HCT116 (cell line): ENCODE measurements around the gene MAGIX. TPM values are rescaled to one million over a fixed set of nuclear protein-coding genes. Genes with fewer than 3 reads are reported as not detected.
A peak's percentile ranks its signal among the peaks of the same experiment; 100 is the strongest.

Experiments
- ATAC-seq: fragments of 200-7000 bp; cut with Tn5 transposase; 2 replicates; pipeline ENCODE4 v1.9.1; 2020; ENCODE audit warnings: mild to moderate bottlenecking, moderate library complexity
- BruUV-seq: library from RNA; stranded (reverse); fragments of 400-500 nt; replicated peaks from 2 replicates; lab custom pipeline; 2021; lab: Mats Ljungman, UMichigan
- CTCF ChIA-PET: fragments of 300-600 bp; sonication (Branson Sonifier 250); formaldehyde crosslinking; loops from one replicate; lab custom pipeline; 2021; ENCODE audit warnings: antibody characterized with exemption; lab: Charles Lee
- POLR2A ChIA-PET: fragments of 300-600, 350-600 bp; sonication (Branson Sonifier 250); formaldehyde crosslinking; loops from one replicate; lab custom pipeline; 2021; ENCODE audit warnings: antibody characterized with exemption; lab: Charles Lee
- RAD21 ChIA-PET, 2 experiments: fragments of 300-600 bp; sonication (Branson Sonifier 250); formaldehyde crosslinking; loops; one replicate each; lab custom pipeline; 2023; ENCODE audit warnings: low total read pairs in 2 of 2; ENCODE audit not compliant: uncharacterized antibody in 2 of 2, unreplicated experiment in 2 of 2, low non-redundant PET in 1 of 2; lab: Charles Lee
- DNase-seq: peaks from one replicate; pipeline ENCODE4 v3.0.0-alpha.2; 2010; ENCODE audit warnings: low read depth, low spot score
- H2AFZ ChIP-seq: fragments of 200-600 bp; shearing (Covaris generic), sonication (generic); 2 replicates; pipeline ENCODE4 v1.6.1; 2017; ENCODE audit warnings: low read depth, mixed run types, mixed read lengths, antibody characterized with exemption, low read length; ENCODE audit not compliant: poor library complexity, severe bottlenecking
- H3K27ac ChIP-seq: 2 replicates; pipeline ENCODE4 v1.5.1; 2012; ENCODE audit warnings: low read depth, low read length
- H3K27me3 ChIP-seq: fragments of 200-600 bp; sonication (generic); 2 replicates; pipeline ENCODE4 v1.6.1; 2016; ENCODE audit warnings: mixed run types, low read length, mixed read lengths; ENCODE audit not compliant: insufficient read depth
- H3K36me3 ChIP-seq, 2 experiments: fragments of 200-500 bp in 1 of 2; fragments of 200-600 bp in 1 of 2; sonication (Bioruptor generic) in 1 of 2; sonication (generic) in 1 of 2; 2 replicates each; pipeline versions ENCODE4 v1.5.1 to v1.6.1; 2014 to 2016; ENCODE audit warnings: low read length in 2 of 2, inconsistent platforms in 1 of 2, mixed read lengths in 1 of 2, mixed run types in 1 of 2; ENCODE audit not compliant: insufficient read depth in 2 of 2, control insufficient read depth in 1 of 2
- H3K4me1 ChIP-seq, 2 experiments: fragments of 200-600 bp in 1 of 2; sonication (generic) in 1 of 2; 2 replicates each; pipeline versions ENCODE4 v1.5.1 to v1.6.1; 2012 to 2017; ENCODE audit warnings: low read length in 2 of 2, inconsistent platforms in 1 of 2, mild to moderate bottlenecking in 1 of 2, mixed read lengths in 1 of 2, mixed run types in 1 of 2, moderate library complexity in 1 of 2; ENCODE audit not compliant: insufficient read depth in 2 of 2, control insufficient read depth in 1 of 2
- H3K4me2 ChIP-seq: fragments of 200-600 bp; sonication (generic); 2 replicates; pipeline ENCODE4 v1.6.1; 2017; ENCODE audit warnings: mixed run types, low read length, mixed read lengths
- H3K4me3 ChIP-seq, 2 experiments: fragments of 200-600 bp in 1 of 2; sonication (generic) in 1 of 2; replicated peaks in 1 of 2; 2 replicates each; pipeline ENCODE4 v1.5.1; 2011 to 2016; ENCODE audit warnings: low read length in 2 of 2, control low read depth in 1 of 2, low read depth in 1 of 2, mild to moderate bottlenecking in 1 of 2, mixed read lengths in 1 of 2, mixed run types in 1 of 2
- H3K79me2 ChIP-seq: fragments of 200-600 bp; sonication (generic); 2 replicates; pipeline ENCODE4 v1.6.1; 2017; ENCODE audit warnings: mild to moderate bottlenecking, mixed run types, low read length, moderate library complexity, mixed read lengths; ENCODE audit not compliant: insufficient read depth
- H3K9ac ChIP-seq: fragments of 200-600 bp; sonication (generic); 2 replicates; pipeline ENCODE4 v1.6.1; 2016; ENCODE audit warnings: low read length, mixed read lengths
- H3K9me2 ChIP-seq: fragments of 200-600 bp; sonication (generic), shearing (Covaris generic); 2 replicates; pipeline ENCODE4 v1.6.1; 2017; ENCODE audit warnings: mixed run types, mild to moderate bottlenecking, moderate library complexity; ENCODE audit not compliant: insufficient read depth
- H3K9me3 ChIP-seq, 2 experiments: fragments of 200-500 bp in 1 of 2; fragments of 200-600 bp in 1 of 2; sonication (Bioruptor generic) in 1 of 2; sonication (generic) in 1 of 2; 2 replicates each; pipeline ENCODE4 v1.6.1; 2014 to 2017; ENCODE audit warnings: low read length in 2 of 2, mixed read lengths in 2 of 2, inconsistent platforms in 1 of 2, low read depth in 1 of 2, mild to moderate bottlenecking in 1 of 2, mixed run types in 1 of 2, moderate library complexity in 1 of 2; ENCODE audit not compliant: control insufficient read depth in 1 of 2, insufficient read depth in 1 of 2
- H4K20me1 ChIP-seq: fragments of 200-600 bp; sonication (generic), shearing (Covaris generic); 2 replicates; pipeline ENCODE4 v1.6.1; 2017; ENCODE audit warnings: mixed run types, mild to moderate bottlenecking, moderate library complexity; ENCODE audit not compliant: insufficient read depth
- ATF3 ChIP-seq: IDR thresholded peaks from 2 replicates; pipeline ENCODE4 v1.6.1; 2012
- CBX3 ChIP-seq: IDR thresholded peaks from 2 replicates; pipeline ENCODE4 v1.6.1; 2012; ENCODE audit warnings: low read depth
- CEBPB ChIP-seq: IDR thresholded peaks from 2 replicates; pipeline ENCODE4 v1.6.1; 2012; ENCODE audit warnings: low read depth
- EGR1 ChIP-seq: IDR thresholded peaks from 2 replicates; pipeline ENCODE4 v1.6.1; 2012; ENCODE audit warnings: low read depth
- ELF1 ChIP-seq: IDR thresholded peaks from 2 replicates; pipeline ENCODE4 v1.6.1; 2012; ENCODE audit warnings: low read depth, borderline replicate concordance
- EZH2 ChIP-seq: fragments of 200-600 bp; sonication (generic); IDR thresholded peaks from 2 replicates; pipeline ENCODE4 v1.6.1; 2017; ENCODE audit warnings: antibody characterized with exemption, mixed run types
- EZH2phosphoT487 ChIP-seq: fragments of 200-600 bp; IDR thresholded peaks from 2 replicates; pipeline ENCODE4 v1.6.1; 2018; ENCODE audit warnings: antibody characterized with exemption, borderline replicate concordance
- FOSL1 ChIP-seq: IDR thresholded peaks from 2 replicates; pipeline ENCODE4 v1.6.1; 2012; ENCODE audit warnings: low read depth
- JUND ChIP-seq: IDR thresholded peaks from 2 replicates; pipeline ENCODE4 v1.6.1; 2012
- POLR2A ChIP-seq: IDR thresholded peaks from 2 replicates; pipeline ENCODE4 v1.7.0; 2011; ENCODE audit warnings: borderline replicate concordance; ENCODE audit not compliant: insufficient read depth, insufficient read length; ENCODE audit errors: extremely low read depth
- POLR2AphosphoS5 ChIP-seq: IDR thresholded peaks from 2 replicates; pipeline ENCODE4 v1.6.1; 2011; ENCODE audit warnings: mild to moderate bottlenecking, low read depth, low read length, moderate library complexity
- REST ChIP-seq: IDR thresholded peaks from 2 replicates; pipeline ENCODE4 v1.6.1; 2012; ENCODE audit warnings: low read depth
- SIN3A ChIP-seq: IDR thresholded peaks from 2 replicates; pipeline ENCODE4 v1.6.1; 2012; ENCODE audit warnings: low read depth
- SP1 ChIP-seq: IDR thresholded peaks from 2 replicates; pipeline ENCODE4 v1.6.1; 2012; ENCODE audit warnings: low read depth
- TCF7L2 ChIP-seq: IDR thresholded peaks from 2 replicates; pipeline ENCODE4 v1.7.0; 2011; ENCODE audit warnings: borderline replicate concordance, inconsistent platforms; ENCODE audit not compliant: insufficient read depth, insufficient read length; ENCODE audit errors: extremely low read depth
- YY1 ChIP-seq: IDR thresholded peaks from 2 replicates; pipeline ENCODE4 v1.6.1; 2011; ENCODE audit warnings: low read length, low read depth, moderate library complexity, mild to moderate bottlenecking; ENCODE audit not compliant: insufficient replicate concordance; ENCODE audit errors: extremely low read depth
- ZBTB33 ChIP-seq: IDR thresholded peaks from 2 replicates; pipeline ENCODE4 v1.6.1; 2011; ENCODE audit warnings: mild to moderate bottlenecking, low read length, moderate library complexity; ENCODE audit not compliant: insufficient replicate concordance; ENCODE audit errors: extremely low read depth
- ZFX ChIP-seq: fragments of 450-650 bp; IDR thresholded peaks from 2 replicates; pipeline ENCODE4 v1.6.1; 2017
- ZNF274 ChIP-seq: fragments of 200-500 bp; sonication (Bioruptor generic); IDR thresholded peaks from 2 replicates; pipeline ENCODE4 v1.6.1; 2014; ENCODE audit warnings: mild to moderate bottlenecking, low read depth, low read length, inconsistent platforms
- intact Hi-C: fragments of 100-400 bp; cut with micrococcal nuclease; formaldehyde crosslinking; loops from 2 replicates; pipeline ENCODE4 v1.10.0; 2022
- total RNA-seq: library from RNA; stranded (reverse); gene quantifications from one replicate; pipeline ENCODE4 v1.2.1, GENCODE V29; 2021; ENCODE audit not compliant: unreplicated experiment

MAGIX gene
- total RNA-seq, 1 experiment from 2014 or later: 2.6 TPM

- H3K4me3 ChIP-seq: no peak overlapping the region
- BruUV-seq: no TSS peak
- H3K9me3 ChIP-seq: no peaks in the 10 kb centered on the region
- no peak for ATAC-seq
- intact Hi-C loops: no loop called here
- ChIA-PET POLR2A (no interaction called here), RAD21 (no interaction called here), CTCF (interaction anchor here (0.6 kb wide), 1 partner anchor 637 kb away, joined by 3 read pairs; no protein-coding TSS in a partner anchor)
- no peaks in the 10 kb centered on the region for H3K9me2 ChIP-seq
- H3K4me2 ChIP-seq: peak overlapping the region; percentile 89
- H3K9ac ChIP-seq: peak overlapping the region; percentile 82
- H3K27me3 ChIP-seq: no peaks in the 10 kb centered on the region
- peak overlapping the region; percentile 84; the same call in 1 of the 2 replicates for H3K27ac ChIP-seq
- no peak overlapping the region for H2AFZ ChIP-seq
- TF ChIP-seq POLR2A (no peak), EZH2 (no peak), ZNF274 (no peak), CBX3 (no peak), FOSL1 (no peak), REST (no peak), YY1 (no peak), CEBPB (no peak), EZH2phosphoT487 (no peak), SIN3A (no peak), JUND (no peak), EGR1 (no peak), SP1 (no peak), ATF3 (no peak), ZBTB33 (no peak), ELF1 (no peak), TCF7L2 (no peak), ZFX (no peak), POLR2AphosphoS5 (no peak)
- H3K79me2 ChIP-seq: peaks cover 24% of the 10 kb centered on the region
- DNase-seq: no peak
- H3K4me1 ChIP-seq: peaks cover 14 to 37% of the 10 kb centered on the region in 2 experiments
- H4K20me1 ChIP-seq: no peaks in the 10 kb centered on the region
- peaks cover 3% of the 10 kb centered on the region in 2 experiments; a peak in 2 of 4 replicates for H3K36me3 ChIP-seq
These were observed 24.5 kb downstream of the MAGIX start for GRCh38 chrX:49187028-49187394.
